SH-SY5Y (cell line): ENCODE data around the gene YY1.

Experiments used
- GATA2 ChIP-seq: IDR thresholded peaks from 2 replicates; pipeline ENCODE4 v1.6.1; 2011; ENCODE audit warnings: mild to moderate bottlenecking, low read depth, low read length
- GATA3 ChIP-seq: IDR thresholded peaks from 2 replicates; pipeline ENCODE4 v1.6.1; 2011; ENCODE audit warnings: low read depth, mild to moderate bottlenecking, low read length, moderate library complexity

YY1 gene

DNA sequence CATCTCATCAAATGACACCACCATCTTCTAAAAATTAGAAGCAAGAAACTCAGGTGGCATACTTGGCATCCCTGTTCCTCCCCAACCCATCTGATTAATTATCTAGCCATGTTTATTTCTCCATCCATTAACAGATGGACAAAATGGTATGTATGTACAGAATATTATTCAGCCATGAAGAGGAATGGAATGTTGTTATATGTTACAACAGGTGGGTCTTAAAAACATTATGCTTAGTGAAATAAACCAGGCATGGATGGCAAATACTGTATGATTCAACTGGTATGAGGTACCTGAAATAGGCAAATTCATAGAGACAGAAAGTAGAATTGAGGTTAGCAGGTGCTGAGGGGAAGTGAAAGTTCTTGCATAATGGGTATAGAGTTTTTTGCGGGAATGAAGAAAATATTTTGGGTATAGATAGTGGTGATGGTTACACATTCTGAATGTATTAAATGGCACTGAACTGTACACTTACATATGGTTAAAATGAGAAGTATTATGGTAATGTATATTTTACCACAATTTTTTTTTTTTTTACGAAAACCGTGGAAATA, 17.5 kb downstream of the YY1 start:
- TF ChIP-seq GATA3 (no peak), GATA2 (no peak)

DNA sequence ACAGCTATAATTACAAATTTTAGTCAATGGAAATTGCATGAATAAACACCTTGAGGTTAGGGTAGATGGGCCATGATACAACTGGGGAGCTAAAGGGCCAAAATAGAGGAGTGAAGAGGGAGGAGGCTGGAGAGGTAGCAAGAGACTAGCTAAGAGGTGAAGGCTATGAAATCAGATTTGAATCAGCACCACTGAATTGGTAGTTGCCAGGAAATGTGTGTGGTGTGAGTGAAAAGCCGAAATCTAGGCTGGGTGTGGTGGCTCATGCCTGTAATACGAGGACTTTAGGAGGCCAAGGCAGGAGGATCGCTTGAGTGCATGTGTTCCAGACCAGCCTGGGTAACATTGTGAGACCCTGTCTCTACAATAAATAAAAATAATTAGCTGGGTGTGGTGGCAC, 22.7 kb downstream of the YY1 start:
- no peak for TF ChIP-seq GATA3
- TF ChIP-seq GATA2, result no peak

DNA sequence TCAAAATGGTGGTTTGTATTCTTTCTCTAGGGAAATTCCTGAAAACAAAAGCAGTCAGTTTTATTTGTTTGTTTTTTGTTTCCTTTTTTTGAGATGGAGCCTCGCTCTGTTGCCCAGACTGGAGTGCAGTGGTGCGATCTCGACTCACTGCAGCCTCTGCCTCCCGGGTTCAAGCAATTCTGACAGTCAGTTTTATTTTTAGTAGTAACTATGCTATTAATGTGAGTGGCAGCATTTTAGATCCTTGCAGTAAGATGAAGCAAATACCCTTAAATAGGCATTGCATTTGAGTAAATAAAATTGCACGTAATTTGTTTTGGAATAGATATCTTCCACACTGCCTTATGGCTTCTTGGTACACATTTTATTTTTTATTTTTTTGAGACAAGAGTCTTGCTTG, 23.6 kb downstream of the YY1 start:
- TF ChIP-seq GATA3 (no peak), GATA2 (no peak)

DNA sequence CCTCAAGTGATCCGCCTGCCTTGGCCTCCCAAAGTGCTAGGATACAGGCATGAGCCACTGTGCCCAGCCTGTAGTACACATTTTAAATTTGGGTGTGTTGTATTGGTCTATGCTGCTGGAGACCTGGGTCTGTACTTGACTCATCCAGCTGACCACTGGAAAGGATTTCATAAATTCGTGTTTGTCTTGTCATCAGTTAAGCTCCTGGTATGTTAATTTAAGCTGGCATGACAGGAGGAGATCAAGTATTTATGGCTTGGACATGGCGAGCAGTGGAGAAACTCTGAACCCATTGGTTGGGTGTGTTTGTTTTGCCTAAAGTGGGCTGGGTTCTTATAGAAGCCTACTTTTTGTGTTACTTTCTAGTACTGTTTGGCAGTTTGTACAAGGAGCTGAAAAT, 24.2 kb downstream of the YY1 start:
- TF ChIP-seq GATA3, result no peak
- TF ChIP-seq GATA2, result no peak

DNA sequence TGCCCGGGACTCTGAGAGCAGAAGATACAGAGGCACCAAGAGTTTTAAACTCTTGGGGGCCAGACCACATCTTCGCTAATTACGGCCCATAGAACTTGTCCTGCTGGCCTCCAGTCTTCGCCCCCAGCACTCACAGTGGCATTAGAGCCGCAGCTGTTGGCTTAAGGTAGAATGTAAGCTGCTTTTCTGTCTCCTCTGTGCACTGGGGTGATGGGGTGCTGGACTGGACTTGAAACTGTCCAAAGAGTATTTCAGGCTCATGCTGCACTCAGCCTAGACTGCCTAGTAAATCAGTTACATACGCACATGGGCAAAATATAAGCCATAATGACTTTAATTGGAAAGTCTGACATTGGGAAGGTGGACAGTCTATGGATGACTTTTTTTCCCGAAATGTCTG, 29.0 kb downstream of the YY1 start:
- TF ChIP-seq GATA3 (no peak), GATA2 (no peak)

DNA sequence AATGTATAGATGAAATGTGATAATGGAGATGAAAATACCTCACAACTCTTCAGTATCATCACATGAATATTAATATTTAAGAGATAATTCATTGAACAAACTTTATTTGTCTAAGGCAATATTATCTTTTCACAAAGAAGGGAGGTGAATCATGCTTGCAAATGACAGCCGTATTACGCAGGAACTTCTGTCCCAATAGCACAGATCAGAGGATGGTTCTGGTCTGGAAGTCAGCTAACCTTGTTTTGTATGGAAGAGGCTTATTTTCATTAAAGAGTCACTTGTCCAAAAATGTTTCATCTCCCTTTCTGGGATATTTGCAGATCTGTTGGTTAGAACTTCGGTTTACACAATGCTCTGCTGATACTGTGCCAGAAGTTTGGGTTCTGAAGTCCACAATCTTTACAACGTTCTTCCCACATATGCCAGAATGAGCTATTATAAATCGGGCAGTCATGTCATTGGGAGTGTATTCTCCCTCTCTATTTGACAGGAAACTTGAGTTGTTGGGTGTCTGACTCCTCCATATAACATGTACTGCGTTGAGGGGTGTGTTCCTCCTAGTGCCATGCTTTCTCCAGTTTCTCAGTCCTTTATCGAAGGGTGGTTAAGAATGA, 29.8 kb downstream of the YY1 start:
- no peak for TF ChIP-seq GATA3
- no peak for TF ChIP-seq GATA2

DNA sequence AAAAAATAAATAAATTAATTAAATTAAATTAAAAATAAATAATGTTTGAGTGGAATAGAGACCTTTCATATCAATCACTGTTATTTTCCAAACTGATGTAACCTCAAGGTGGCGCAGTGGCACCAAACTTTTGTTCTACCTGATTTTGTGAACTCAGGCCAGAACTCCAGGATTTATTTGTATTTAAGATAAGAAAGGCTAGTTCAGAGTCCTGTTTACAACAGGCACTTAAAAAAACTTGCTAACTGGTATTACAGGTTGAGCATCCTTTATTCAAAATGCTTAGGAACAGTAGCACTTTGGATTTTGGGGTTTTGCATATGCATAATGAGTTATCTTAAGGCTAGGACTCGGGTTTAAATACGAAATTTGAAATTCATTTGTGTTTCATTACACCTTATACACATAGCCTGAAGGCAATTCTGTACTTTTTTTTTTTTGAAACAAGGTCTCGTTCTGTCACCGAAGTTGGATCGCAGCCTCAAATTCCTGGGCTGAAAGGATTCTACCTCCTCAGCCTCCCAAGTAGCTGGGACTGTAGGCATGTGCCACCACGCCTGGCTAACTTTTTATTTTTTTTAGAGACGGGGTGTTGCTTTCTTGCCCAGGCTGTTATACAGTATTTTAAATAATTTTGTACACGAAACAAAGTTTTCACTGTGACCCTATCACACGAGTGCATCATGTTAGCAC, 32.4 kb downstream of the YY1 start:
- TF ChIP-seq GATA2 (no peak), GATA3 (no peak)

DNA sequence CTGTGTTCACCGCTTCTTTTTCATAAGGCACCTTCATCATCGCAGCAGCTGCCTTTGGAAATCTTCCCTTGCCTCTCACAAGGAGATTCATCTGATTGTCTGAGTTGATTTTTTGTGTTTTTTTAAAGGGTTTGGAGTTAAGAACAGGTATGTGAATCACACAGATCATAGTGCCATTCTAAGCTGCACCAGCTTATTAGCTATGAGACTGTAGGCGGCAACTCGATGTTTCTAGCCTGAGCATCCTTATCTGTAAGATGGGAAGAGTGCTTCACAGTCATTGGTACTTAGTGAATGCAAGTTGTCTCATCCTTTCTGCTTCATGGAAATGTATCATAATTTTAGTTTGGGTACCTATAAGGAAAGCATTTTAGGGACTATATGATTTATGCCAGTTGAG, 35.3 kb downstream of the YY1 start:
- TF ChIP-seq GATA3 (no peak), GATA2 (no peak)

DNA sequence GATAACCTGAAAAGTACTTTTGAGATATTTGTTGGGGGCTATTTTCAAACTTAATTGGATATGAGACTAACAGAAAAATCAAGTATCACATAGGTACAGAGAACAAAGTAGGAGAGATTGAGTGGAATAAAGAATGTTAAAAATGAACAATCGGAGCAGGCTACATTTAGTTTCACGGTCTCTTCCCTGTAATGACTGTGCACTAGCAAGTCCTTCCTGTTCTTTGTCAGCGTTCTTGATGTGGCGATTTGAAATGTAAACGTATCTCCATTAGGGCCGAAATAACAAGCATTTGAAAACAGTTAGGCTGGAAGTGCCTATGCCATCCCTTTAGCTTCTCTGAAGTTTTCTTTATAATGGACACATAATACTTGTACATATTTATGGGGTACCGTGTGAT, 36.3 kb downstream of the YY1 start:
- TF ChIP-seq GATA3 (no peak), GATA2 (no peak)

DNA sequence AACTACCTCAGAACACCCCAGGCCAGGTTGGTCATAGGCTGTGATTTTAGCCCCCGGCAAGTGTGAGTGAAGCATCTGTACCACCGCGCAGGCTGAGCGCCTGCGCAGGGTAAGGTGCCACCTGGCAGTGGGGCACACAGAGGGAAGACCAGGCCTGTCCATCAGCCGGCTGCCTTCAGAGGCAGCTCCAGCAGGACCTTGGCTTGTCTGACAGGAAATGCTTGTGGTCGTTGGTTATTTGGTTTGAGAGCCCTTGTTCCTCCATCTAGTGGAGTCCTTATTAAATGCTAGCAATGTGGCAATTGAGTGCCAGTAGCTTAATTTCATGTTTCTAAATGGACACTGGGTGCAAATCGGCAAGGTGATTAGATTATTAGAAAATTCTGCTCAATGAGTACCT, 39.8 kb downstream of the YY1 start:
- TF ChIP-seq GATA2 (no peak), GATA3 (no peak)

DNA sequence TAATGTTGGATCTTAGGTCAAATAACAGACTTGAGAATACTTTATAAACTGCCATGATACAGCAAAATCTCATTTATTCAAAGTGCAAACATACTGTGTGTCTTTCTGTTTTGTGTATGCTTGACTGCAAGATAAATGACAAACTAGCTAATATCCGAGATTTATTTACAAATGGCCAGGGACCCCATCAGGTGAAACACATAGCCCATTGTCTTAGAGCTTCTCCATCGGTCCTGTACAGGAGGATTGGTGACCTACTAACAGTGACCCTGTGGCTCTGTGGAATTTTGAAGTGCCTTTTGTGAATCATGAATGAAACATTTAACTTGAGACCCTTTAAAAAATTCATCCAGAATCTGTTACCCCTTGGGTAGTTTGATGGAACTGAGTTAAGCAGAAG, 40.2 kb downstream of the YY1 start:
- TF ChIP-seq GATA2 (no peak), GATA3 (no peak)

DNA sequence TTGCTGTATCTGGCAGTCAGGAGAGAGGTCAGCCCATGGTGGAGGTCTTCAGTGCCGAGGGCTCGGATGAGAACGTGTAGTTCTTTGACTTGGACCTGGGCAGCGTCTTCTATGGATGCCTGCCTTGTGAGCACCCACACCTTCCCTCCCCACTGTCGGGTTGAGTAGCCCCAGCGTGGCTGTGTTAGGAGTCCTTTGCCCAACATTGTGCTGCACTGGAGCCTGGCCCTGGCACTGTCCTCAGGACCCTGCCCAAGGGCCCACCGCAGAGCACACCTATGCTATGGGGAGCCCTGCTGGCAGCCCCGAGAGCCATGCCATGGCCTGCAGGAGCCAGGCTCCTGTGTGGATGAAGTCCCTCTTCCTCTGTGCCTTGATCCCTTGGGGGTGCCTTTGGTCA, 40.6 kb downstream of the YY1 start:
- TF ChIP-seq GATA2 (no peak), GATA3 (no peak)

DNA sequence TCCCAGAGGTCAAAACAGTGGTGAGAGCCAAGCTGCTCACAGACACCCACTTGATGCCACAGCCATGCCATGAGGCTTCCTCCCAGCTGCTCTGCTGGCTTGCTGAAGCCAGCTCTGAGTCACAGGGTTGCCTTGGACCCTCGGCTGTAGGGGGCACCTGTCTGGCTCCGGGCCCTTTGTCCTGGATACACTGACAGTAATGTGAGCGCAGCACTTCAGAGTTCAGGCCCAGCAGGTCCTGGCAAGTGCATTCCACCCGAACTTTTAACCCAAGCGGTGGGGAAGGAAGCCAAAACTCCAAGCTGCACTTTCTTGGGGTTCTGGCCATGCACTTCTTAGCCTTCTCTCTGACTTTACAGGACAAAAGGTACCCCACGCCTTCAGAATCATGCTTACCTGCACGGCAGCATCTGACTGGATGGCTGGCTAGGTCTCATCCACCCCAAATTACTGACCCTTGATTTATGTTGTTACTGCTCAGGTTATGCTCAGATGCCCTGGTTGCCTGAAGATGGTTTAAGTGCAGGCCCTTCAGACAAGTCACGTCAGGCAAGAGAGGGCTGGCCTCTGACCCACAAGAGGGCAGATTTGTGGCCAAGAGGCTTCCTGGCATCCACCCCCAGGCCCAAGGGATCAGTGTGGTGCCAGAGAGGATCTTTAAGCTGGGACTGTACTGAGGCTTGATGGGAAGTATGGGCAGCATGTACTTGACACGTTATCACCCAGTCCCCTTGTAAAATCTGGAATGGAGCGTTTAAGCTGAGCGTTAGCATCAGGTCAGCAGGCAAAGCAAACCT, 42.5 kb downstream of the YY1 start:
- TF ChIP-seq GATA3, result no peak

DNA sequence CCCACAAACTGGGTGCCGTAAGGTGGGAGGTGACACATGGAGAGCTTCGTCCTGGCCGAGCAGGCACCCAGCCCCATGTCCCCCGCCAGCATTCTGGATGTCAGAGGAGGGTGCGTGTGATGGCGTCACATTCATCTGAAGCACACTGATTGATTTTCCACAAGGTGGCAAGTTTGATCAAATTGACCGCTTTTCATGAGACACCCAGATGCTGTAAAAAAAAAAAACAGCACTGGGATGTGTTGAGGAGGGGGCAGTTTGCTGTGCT, 43.1 kb downstream of the YY1 start:
- no peak for TF ChIP-seq GATA3
- TF ChIP-seq GATA2, result no peak
